ENCODE measurements around the gene RND1.

RND1 gene

DNA sequence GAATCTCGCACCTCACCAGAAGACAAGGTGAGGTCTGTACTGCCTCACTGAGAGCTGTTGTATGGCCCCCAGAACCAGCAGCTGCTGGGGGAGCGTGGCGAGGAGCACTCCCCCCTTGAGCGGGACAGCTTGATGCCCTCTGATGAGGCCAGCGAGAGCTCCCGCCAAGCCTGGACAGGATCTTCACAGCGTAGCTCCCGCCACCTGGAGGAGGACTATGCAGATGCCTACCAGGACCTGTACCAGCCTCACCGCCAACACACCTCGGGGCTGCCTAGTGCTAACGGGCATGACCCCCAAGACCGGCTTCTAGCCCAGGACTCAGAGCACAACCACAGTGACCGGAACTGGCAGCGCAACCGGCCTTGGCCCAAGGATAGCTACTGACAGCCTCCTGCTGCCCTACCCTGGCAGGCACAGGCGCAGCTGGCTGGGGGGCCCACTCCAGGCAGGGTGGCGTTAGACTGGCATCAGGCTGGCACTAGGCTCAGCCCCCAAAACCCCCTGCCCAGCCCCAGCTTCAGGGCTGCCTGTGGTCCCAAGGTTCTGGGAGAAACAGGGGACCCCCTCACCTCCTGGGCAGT, 38.1 kb downstream of the RND1 start:
- DNase-seq (ENCODE audit: low spot score) = no peak

DNA sequence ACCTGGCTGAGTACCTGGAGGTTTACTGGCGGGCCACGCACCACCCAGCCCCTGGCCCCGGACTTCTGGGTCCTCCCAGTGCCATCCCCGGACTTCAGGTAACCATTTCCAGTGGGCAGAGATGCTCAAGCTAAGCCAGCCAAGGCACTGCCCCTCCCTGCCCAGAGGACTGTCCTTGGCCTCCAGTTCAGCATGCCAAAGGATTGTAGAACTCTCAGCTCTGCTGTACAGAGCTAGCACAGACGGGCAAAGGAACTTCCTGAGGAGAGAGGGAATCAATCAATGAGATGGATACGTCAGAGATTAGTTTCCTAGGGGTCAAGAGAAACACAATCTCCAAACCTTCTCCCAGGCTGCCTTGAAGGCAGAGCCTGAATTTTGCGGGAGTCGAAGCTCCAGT, 38.6 kb downstream of the RND1 start:
- DNase-seq (ENCODE audit: low spot score) = no peak

DNA sequence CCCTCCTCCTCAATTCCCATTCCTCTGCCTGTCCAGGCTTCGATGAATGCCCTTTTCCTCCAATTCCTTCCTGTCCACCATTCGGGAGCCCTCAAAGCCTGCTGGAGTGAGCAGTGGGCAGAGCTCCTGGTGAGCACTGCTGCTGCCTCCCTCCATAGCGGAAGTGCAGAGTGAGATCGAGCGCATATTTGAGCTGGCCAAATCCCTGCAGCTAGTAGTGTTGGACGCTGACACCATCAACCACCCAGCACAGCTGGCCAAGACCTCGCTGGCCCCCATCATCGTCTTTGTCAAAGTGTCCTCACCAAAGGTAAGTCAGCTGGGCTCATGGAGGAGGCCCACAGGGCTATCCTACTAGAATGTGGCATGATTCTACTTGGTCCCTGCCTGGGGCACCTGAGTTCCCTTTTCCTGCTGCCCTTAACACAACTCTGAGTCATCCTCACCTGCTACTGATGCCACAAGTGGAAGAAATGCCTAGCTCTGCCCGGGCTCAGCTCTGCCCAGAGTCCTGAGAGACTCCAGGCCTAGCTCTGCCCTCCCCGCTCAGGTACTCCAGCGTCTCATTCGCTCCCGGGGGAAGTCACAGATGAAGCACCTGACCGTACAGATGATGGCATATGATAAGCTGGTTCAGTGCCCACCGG, 39.3 kb downstream of the RND1 start:
- no peak for DNase-seq (ENCODE audit: low spot score)

DNA sequence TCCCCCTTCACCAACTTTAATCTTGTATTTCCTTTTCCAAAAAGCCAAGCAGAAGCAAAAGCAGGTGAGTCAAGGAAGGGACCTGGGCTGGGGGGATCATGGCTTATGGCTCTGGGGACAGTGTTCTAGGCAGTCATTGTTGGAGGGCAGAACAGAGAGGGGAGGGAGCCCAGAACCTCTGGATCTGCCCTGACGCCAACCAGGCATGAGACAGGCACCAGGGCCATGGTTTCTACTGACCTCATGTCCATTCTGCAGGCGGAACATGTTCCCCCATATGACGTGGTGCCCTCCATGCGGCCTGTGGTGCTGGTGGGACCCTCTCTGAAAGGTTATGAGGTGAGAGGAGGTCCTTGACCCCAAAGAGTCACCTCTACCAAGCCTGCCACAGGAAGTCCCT, 40.8 kb downstream of the RND1 start:
- DNase-seq (ENCODE audit: low spot score) = no peak

DNA sequence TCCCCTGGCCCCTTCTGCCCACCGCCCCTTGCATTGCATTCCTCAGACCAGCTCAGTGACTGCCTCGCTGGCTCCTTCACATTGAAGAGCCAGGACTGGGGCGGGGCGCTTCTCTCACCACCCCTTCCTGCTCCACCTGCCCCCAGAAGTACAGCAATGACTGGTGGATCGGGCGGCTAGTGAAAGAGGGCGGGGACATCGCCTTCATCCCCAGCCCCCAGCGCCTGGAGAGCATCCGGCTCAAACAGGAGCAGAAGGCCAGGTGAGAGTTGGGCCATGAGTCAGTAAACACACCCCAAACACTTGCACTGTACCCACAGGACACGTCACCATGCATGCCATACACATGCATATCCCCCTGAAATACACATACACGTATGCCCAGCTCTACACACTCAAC, 41.6 kb downstream of the RND1 start:
- DNase-seq (ENCODE audit: low spot score) = no peak

DNA sequence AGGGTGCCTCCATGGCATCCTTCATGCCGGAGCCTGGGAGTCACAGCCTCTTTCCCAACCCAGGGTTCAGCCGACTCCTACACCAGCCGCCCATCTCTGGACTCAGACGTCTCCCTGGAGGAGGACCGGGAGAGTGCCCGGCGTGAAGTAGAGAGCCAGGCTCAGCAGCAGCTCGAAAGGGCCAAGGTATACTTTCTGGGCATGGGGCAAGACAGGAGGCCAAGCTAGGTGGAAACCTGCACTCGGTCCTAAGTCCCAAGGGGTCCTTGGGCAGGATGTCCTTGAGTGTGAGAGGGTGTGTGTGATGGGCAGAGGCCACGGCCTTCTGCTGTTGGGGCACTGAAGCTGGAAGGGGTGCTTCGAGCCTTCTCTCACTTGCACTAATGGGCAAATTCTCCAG, 42.4 kb downstream of the RND1 start:
- DNase-seq (ENCODE audit: low spot score) = no peak

DNA sequence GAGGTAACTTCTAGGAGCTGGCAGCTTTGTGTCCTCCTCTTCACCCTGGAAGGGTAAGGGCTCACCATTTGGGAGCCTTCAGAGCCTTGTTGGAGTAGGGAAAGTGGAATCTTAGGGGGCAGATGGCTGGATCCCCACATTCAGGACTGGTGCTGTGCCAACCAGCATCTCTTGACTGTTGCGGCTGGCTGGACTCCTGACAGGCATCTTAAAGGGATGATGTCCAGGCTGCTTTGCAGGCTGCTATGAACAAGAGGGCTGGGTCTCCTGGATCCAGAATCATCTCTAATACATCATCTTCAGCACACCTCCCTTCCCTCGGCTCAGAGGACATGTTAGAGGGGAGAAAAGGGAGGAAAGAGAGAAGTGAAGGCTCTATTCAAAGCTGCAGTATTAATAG, 43.0 kb downstream of the RND1 start:
- no peak for DNase-seq (ENCODE audit: low spot score)

DNA sequence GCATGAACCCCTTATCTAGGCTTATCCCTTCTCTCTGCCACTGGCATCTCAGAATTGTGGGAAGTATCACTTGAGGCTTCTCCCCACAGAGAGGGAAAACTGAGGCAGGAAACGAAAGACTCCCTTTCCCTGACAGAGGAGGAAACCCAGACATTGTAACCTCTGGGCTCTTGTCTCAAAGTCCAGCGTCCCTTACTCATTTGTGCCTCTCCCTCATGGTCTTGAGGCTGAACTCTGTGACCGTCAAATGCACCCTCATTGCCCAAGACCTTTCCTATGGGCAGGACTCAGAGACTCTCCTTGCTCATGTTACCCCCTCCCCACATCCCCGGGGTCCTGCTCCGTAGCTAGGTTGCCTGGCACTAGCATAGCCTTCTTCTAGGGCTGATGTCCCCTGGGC, 43.5 kb downstream of the RND1 start:
- DNase-seq (ENCODE audit: low spot score) = no peak

DNA sequence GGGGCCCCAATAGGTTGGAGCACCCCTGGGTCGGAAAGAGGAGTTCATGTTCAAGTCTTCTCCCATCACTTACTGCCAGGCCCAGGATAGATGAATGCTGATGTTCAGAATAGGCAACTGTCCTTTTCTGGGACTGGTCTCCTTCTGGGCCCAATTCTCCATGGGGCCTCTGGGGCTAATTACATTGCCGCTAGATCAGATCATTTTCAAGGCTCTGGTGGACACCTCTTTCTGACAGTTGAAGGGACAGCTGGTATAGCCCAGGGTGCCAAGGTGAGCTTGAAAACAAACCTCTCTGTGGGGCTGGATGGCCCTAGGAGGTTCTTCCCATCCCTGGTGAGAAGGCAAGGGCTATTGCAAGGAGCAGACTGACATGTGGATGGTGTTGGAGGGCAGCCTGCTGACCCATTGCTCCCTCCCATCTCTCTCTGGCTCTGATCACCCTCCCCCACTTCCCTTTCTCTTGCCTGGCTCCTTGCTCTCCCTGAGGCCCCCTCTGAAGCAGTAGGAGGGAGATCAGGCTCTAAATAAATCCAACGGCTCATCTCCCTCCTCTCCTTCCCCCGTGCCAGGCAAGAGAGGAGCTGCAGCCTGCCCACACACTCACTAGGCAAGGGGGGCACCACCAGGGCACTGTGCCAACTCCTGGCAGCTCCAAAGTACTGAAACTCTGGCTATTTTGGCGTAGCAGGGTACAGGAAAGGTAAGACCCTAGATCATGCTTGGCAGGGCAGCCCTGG, 45.5 kb downstream of the RND1 start:
- no peak for DNase-seq (ENCODE audit: low spot score)

DNA sequence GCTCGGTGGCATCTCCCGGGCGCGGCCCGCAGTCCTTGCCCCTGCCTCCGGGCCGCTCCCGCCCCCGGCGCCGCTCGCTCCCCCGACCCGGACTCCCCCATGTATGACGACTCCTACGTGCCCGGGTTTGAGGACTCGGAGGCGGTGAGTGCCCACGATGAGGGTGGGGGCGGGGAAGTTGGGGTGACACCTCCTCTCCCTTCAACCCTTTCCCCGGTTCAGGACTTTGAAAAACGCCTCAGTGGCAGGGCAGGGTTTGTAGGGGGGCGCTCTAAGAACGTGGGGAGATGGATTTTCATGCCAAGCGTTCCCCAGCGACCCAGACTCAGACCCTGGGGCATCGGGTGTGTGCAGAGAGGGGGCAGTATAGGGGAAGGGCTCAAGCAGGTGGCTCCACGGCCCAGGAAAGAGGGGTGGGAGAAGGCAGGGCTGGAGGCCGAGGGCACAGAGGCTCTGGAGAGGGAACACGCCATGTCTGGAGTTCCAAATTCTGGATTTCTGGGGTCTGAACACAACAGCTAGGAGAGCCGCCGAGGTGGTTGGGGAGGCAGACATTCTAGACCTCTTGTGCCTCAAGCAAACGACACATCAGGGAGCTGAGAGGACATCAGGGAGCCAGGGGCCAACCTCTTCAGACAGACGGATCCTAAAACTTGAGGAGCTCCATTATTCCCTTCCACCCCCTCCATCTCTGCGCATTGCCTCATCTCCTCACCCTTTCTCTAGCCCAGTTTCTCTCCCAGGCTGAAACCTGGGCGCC, 46.7 kb downstream of the RND1 start:
- DNase-seq (ENCODE audit: low spot score) = peak; percentile 69

DNA sequence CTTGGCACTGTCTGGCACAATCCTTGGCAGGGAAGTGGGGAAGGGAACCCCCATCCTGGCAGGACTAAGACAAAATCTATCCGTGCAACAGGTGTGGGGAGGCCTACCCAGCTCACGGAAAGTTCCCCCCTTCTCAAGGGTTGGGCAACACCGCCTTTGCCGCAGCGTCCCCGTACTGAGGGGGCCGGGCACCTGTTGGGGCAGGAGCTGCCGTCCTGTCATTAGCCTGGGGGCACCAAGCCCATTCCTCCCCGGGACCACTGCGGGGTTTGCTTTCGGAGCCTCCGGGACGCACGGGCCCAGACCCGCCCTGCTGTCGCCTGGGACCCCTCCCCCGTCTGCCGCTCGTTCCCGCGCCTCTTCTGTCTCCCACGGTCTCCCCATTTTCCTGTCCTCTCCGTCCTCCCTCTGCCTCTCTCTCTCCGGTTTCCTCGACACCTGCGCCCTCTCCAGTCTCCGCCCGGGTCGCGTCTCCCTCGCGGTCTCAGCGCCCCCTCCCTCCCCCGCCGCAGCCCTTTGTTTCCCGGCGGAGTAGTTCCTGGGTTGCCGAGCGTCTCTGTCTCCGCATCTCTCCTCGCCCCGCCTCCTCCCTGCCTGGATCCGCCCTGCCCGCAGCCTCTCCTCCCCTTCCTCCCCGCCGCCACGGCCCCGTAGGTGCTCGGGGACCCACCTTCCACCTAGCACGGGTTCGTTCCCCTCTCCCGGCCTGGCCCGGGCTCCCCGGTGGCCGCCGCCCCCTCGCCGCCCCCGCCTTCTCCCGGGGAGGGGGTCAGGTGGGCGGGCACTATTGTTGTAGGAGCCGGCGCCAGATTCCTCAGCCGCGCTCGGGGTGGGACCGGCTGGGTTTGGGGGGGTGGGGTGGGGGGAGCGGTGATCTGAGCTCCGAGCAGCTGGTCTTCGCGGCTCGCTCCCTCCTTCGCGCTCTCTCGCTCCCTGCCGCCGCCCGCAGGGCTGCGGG, 47.5 kb downstream of the RND1 start, which contains the start of gene CACNB3:
Gene CACNB3, plus strand, starts transcription at position 624 of the 958 bp plus-strand sequence. CDS start 434 bp downstream, outside the sequence.
- peak; percentile 85 for DNase-seq (ENCODE audit: low spot score)

DNA sequence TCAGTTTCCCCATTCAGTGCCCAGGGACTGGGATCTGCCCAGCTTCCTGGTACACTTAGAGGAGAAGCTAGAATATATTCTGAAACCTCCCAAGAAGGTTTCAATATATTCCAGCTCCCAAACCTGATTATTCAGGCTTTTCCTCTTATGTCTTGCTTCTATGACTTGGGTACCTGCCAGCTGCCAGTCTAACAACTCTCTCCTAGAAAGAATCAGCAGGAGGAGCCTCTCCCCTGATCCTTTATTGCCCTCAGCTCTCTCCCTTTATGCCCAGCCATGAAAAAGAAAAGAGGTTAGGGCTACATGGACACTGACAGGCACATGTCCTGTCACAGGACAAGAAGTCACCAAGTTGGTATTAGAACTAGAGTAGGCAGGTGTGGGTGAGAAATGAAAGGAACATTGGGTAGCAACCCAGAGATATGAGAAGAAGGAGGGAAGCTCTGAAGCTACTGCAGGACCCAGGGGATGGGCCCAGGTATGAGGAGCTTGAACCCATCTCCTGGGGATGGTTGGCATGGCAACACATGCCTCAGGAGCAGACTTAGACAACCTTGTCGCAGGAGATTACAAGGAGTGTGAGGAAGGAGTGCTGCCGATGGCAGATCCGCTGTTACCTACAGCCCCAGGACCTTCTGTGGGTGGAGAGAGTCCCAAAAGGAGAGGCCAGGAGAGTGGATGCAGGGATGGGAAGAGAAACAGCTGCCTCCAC, 49.4 kb downstream of the RND1 start:
- DNase-seq (ENCODE audit: low spot score) = no peak

DNA sequence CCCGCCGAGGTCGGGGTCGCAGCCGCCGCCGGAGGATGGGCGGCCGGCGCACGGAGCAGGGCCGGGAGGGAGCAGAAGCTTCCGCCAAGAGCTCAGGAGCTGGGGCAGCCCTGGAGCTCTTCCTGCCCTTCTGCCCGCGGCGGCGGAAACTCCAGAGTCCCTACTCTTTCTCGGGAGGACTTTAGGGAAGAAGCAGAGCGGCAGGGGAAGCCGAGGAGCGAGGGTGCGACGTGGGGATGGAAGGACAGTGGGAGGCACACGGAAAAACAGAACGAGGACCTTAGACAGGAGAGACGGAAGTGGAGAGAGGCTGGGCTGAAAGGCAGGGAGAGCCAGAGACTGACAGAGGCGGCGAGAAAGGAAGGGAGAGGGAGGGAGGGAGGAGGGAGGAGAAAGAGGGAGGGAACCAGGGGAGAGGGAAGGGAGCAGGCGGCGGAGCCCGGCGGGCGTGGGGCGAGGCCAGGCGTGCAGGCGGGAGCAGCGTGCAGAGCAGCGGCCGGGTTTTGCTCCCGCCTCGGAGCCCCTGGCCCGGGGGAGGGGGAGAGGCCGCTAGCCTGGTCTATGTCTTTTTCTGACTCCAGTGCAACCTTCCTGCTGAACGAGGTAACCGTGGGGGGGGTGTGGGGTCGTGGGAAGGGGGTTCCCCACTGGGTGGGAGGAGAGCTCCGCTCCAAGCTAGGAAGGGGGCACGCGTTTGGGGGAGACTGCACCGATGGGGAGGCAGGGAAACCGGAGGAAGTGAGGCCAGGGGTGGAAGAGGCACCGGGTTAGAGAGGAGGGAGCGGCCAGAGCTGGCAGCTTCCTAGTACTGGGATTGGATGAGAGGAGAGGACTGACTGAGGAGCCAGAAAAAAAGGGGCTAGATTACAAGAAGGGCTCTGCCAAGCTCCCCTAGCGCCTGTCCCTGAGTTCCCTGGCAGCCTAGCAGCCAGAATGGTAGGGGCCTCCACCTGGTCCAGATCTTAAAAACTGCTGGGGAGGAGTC, 50.3 kb downstream of the RND1 start:
- DNase-seq (ENCODE audit: low spot score) = peak; percentile 78

DNA sequence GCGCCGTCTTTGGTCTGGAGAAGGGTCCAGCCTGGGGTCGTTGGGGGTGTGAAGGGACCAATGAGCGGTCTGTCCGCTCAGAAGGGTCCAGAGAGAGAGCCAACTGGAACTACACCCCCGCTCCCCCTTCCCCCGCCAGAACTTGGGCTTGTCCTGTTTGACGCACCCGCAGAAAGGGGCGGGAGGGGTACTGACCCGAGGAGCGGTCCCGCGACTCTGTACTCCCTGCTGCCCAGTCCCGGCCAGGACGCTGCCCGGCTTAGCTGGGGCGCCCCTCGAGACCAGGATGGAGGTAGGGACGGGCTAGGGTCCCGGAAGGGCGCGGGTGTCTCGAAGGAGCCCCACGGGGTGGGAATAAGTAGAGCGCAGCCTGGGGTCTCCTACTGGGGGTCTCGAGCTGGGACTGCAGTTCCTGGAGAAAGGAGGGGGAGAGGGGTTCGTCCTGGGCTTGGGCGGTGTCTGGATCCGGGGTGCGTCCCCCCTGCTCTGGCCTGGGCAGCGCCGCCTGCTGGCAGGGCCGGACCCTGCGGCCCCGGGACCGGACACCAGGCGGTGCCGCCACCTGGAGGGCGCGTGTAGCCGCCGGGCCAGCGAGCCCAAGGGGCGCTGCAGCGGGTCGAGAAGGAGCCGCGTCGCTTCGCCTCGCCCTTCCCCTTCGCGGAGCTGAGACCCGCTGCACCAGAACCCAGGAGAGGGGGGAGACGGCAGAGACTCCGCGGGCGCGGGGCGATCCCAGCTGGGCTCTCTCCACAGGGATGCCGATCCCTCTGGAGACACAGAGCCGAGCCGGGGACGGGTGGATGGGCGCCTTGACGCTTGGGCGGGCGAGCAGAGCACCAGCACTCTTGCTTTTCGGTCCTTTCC, 51.2 kb downstream of the RND1 start:
- DNase-seq (ENCODE audit: low spot score) = peak; percentile 88

DNA sequence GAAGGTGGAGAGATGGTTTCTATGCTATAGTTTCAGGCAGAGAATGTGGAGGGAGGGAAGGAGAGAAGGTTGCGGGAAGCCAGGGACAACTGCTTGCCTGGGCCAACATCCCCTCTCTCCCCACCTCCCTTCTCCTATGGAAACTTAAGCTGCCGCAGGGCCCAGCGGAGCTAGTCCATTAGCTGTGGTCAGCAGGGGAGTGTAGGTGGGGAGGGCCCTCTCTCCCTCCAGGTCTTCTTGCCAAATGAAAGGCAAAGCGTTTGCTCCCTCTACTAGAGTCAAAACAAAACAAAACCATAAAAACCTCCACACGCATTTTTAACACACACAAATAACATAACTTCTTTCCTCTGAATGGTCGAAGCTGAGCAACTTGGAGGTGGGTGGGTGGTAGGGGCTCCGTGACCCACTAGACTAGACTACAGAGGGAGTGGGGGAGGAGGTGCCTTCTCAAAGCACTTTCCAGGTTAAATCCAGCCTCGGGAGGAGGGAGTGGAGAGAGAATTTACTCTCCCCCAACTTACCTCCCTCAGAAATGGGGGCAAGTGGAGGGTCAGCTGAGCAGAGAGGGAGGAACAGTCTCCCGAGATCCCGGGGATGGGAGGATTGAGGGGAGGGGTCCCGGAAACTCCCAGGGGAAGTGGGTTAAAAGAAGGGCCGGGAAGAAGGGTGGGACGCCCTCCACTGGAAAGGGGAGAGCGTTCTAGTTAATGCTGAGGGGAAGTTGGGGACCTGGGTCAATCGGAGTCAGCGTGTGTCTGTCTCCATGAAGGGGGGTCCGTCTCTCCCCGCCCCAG, 52.0 kb downstream of the RND1 start:
- peak; percentile 72 for DNase-seq (ENCODE audit: low spot score)

DNA sequence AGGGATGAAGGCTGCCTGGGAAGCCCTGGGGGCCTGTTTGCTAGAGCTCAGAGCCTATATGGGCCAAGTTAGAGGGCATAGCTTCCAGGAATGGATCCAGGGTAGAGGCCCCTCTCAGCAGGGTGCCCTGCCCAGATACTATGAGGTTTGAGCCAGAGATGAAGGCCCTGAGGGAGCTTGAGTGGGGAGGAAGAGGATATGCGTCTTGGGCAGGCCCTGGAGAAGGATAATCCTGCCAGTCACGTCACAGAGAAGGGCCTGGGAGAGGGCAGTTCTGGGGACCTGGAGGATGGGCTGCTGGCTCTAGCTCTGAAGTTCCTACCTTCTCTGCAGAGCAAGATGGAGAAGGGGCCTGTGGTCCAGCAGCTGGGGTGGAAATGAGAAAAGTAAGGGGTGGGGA, 53.3 kb downstream of the RND1 start:
- no peak for DNase-seq (ENCODE audit: low spot score)

DNA sequence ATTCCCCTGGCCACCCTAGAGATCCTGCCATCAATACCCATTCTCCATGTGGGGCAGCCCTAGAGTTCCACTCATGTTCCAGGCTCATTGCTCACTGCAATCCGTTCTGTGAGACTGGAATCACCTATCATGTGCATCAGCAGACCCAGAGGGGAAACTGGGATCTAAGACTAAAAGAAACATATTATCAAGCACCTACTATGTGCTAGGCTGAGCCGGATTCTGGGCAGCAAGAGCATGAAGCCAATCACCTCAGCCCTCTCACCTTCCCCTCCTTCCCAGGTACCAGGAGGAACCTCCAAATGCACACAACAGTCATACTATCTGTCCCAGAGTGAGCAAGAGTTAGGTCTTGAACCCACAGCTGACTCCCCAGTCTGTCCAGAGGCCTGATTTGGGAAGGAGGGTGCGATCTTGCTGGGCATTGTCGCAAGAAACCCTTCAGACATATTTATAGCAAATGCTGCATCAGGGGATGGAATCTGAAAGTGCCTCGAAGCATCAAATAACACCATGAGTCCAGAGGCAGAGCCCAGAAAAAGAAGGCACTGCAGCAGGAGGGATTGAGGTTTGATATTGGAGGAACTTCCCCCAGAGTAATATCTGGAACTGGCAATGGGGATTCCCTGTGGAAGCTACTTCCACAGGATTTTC, 54.1 kb downstream of the RND1 start:
- no peak for DNase-seq (ENCODE audit: low spot score)
